GM19238 (cell line): ENCODE measurements around the gene CNTFR.
"Not testable (repeated sequence)": the region's sequence is repeated elsewhere in the genome, so short reads cannot be mapped to it uniquely, and the experiment has no call there.

ENCODE experiments used
- DNase-seq: peaks from one replicate; pipeline ENCODE4 v3.0.0; 2011; ENCODE audit warnings: low spot score; ENCODE audit not compliant: insufficient read length

Gene CNTFR

GRCh38 chr9:34555500-34555899, 34.0 kb downstream of the CNTFR start:
- no peak for DNase-seq

DNA sequence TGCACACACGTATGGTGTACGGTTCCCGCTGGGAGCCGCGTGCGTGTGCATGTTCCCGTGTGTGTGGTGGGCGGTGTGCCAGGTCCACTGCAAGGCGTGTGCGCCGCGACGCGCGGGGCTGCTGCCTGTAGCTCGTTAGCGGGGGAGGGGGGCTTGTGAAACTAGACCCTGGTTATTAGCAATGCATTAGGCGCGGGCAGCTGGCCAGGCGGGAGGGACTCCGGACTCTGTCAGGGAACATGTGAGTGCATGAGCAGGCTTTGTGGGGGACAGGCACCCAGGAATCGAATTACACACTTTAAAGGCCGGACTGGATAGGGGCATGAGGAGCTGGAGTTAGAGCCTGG, 34.5 kb downstream of the CNTFR start:
- DNase-seq: no peak

DNA sequence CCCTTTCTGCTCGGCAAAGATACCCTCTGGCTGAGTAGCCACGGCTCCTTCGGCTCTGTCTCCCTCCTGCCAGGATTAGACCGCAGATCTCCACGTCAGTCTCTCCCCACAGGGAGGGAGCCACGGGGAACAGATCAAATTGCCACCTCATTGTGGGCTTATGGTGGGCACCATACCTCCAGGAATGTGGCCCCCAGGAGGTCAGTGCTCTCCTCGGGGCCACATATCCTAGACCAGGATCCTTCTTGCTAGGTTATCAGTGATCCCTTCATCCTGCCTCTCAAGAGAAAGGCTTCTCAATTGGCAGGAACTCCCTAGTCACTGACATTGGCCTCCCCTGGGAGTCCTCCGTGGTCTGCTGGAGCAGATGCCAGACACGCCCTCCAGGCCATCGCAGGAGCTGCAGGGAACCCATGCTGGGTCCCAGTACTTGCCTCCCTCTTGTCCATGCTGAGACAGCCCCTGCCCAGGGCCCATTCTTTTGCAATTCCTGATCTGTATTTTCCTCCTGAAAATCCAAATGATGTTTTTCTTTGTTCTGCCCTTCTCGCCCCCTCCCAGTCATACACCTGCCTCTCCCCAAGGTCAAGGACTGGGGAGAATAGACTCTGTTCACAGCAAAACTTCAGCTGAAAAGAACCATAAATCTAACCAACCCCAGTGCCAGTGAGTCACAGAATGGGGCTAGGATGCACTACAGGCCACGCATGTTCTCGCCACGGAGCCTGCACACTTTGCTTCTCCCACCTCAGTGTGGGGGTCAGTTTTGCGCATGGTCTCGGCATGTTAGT, 35.1 kb downstream of the CNTFR start:
- DNase-seq: no peak

GRCh38 chr9:34553511-34554021, 36.0 kb downstream of the CNTFR start:
- no peak for DNase-seq

DNA sequence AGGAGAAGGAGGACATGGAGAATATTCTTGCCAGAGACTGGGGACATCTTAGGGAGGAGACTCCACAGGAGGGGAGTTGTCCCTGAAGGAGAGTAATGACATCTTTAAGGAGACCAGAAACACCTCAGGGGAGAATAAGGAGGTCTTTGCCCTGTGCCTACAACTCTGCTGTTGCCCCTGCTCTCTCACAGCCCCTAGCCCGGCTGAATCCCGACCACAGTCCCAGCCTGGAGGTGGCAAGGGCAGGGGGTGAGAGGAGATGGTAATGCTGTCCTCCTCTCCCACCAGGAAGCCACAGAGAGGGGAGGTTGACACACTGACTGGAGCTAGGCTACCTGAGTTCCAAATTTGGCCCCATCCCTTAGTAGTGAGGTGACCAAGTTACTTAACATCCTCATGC, 36.5 kb downstream of the CNTFR start:
- no peak for DNase-seq

GRCh38 chr9:34552606-34552981, 36.9 kb downstream of the CNTFR start:
- no peak for DNase-seq

DNA sequence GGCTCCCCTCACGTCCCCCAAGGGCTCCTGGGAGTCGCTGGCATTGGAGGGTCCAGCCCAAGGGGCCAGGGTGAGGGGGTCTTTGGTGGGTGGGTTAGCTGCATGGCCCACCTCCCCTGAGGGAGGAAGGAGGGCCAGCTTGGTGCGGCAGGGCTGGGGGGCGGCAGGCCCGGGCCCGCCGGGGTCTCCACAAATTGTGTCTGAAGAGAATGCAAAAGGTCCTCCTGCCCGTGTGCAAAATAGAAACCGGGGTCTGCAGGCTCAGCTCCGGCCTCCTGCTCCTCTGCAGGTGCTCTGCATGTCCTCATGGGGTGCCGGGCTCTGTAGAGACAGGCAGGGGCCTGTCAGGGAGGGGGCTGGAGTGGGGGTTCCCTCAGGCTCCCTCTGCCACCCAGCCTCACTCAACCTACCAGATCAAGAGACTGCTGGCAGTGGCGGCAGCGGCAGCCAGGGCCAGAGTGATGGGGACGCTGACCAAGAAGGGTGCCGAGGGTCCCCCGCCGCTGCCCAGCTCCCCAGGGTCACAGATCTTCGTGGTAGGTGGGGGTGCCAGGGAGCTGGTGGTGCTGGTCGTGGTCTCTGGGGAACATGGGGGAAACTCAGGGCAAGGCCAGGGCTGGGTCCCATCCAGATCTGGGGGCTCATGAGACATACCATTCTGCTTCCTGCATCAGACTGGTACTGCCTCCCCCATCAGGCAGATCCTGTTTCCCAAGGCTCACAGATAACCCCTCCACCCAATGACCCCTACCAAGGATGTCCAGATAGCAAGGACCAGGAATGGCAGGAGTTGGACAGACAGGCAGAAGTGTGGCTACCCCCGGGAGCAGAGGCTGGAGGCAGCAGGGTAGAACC, 37.5 kb downstream of the CNTFR start:
- DNase-seq: no peak

GRCh38 chr9:34550681-34551270, 38.7 kb downstream of the CNTFR start:
- DNase-seq: no peak

DNA sequence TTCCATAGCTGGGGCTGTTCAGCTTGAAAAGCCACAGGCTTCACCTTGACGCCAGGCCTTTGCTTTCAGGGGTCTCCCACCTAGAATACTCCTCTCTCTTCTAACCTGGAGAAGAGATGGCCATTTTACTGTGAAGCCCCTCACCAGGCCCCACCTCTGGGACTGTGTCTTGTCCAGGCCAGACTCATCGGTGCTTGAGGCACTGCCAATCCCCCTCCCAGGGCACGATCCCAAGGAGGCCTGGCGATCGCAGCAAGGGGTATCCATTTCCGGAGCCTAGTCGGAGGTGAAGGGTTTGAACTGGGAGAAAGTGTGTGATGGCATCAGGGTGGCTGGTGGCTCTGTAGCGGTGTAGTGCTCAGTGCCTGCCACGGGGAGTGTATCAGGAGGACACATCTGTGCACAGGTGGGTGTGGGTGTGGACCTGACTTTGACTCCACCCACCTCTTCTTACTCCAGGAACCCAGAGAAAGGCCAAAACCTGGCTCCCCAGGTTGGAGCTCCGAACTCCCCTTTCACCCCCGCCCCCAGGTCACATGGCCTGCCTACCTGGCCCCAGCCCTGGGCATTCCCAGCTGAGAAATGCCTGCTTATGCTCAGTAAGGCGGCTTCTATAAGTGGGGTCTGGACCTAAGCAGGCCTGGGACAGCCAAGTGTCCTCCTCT, 39.4 kb downstream of the CNTFR start:
- DNase-seq: no peak

DNA sequence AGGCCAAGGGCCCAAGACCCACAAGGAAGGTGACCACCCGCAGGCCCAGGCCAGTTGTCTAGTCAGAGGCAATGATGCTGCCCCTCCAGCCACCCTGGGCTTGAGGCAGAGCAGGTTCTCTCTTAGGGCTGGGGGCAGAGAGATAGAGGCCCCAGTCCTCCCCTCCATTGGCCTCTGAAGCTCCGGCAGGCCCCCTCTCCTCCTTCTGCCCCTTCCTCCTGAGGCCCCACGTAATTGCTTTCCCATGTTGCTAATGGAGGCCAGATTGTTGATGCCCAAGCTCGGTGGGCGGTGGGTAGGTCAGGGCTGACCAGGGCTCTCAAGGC, 40.2 kb downstream of the CNTFR start:
- DNase-seq: no peak

DNA sequence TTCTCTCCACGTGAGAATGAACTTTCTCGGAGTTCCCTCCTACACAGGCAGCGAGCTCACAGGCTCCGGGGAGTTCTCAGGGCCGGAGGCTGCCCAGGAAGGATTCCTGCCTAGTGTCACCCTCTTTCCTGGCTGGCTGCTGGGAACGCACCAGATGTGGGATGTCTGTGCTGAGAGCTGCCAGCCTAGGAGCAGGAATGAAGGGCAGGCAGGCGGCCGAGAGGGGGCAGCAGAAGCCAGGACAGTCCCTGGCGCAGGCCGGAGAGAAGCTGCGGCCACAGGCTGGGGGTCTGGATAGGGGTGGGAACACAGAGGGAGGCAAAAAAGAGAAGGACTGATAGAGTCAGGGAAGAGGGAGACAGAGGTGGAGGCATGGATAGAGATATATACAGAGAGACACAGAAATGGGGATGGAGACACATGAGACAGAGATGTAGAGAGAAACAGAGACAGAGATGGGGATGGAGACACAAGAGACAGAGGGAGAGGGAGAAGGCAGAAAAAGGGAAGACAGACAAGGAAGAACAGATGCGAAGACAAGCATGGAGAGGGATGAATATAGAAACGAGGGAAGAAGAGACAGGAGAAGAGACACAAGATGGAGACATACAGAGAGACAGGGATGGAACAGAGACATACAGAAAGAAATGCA, 41.4 kb downstream of the CNTFR start:
- no peak for DNase-seq

DNA sequence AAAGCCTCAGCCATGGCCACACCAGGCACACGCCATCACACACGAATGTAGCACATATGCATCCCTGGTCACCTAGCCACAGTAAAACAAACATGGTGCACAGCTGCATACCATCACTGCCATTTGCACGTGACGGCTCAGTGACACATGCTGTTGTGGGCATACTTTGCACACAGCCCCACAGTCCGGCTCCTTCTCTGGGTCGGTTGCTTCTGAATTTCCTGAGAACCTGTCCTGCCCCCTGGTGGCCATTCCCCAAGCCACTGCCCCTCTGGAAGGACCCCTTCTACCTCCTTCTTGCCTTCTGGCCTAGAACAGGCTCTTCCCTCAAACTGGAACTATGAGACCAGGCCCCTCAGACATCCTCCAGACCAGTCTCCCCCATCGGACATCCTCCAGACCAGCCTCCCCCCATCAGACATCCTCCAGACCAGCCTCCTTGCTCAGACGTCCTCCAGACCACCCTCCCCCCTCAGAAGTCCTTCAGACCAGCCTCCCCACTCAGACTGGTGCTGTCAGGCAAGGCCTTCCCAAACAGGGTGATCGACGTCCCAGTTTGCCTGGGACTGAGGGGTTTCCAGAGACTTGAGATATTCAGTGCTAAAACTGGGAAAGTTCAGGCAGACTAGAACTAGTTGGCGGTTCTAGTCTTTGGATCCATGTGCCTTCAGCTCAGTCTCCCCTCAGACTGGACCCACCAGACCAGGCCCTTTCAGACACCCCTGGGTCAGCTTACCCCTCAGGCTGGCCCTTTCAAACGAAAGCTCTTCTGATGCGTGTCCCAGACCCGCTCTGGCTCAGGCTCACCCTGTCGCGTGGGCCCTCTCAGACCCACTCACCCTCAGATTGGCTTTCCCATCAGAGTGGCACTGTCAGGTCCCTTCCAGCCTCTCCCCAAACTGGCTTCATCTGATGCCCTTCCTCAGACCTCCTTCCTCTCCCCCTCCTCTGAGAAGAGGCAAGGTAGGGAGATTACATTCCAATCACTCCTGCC, 42.4 kb downstream of the CNTFR start:
- no peak for DNase-seq

- no peak for DNase-seq
Measured at GRCh38 chr9:34546102-34546833, 43.3 kb downstream of the CNTFR start.

DNA sequence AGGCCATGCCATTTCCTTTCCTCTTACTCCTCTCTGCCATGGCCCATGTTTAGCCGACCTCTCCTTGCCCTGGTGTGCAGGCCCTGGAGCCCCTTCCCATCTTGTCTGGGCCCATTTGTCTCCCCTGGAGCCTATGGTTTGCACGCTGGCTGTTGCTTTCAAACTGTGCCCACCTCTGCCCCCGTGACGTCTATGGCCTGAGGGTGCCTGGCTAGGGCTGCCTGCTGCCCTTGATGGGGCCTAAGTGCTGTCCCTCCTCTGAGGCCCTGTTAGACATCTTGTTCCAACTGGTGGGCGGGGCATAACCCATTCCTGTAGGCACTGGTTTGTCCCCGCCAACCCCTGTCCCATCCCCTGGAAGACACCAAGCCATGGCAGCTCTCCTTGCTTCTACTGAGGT, 44.0 kb downstream of the CNTFR start:
- DNase-seq: no peak

DNA sequence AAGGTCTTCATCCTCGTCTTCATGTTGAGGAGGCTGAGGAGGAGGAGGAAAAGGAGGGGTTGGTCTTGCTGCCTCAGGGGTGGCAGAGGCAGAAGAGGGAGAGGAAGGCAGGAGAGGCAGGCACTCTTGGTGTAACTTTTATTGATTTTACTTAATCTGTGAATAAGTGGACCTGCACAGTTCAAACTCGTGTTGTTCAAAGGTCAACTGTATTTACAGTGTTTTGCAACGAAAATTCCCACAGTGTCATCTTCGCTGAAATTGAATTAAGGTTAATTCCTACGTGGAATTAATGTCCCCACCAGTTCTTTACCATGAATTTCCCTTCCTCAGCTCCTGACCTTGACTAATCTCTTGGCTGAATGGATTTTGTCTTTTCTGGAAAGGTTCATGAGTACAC, 45.5 kb downstream of the CNTFR start:
- no peak for DNase-seq

DNA sequence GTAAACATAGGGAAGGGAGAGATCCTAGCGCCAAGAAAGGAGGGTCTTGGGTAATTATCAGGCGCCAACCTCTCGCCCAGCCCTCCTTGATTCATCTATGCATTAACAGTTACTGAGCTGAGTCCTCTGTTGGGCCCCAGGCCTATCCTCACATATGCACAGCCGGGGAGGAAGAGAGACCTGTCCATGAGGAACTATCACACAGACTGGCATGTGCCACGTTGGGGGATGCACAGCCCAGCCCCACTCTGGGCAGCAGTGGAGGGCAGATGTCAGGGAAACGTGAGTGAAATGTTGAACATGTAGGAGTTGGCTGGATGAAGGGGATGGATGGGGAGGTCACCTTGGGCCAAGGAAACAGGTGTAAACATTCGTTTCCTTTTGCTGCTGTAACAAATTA, 48.0 kb downstream of the CNTFR start:
- DNase-seq: no peak

DNA sequence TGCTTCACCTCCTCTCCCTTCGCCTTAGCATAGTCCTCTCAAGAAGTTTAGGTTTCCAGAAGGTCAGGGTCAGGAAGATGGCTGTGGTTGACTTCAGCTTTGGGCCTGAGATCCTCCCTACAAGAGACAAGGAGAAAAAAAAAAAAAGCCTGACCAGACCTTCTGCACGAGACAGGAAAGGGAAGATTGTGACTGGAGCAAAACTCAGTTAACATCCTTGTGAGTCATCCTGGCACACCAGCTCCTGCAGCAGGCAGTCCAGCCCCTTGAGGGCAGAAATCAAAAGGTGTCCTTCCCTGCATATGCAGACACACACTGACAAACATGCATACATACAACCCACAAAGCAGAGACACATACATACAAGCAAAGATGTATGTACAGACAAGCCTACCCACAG, 48.7 kb downstream of the CNTFR start:
- DNase-seq: no peak

GRCh38 chr9:34536685-34537084, 52.8 kb downstream of the CNTFR start:
- no peak for DNase-seq

DNA sequence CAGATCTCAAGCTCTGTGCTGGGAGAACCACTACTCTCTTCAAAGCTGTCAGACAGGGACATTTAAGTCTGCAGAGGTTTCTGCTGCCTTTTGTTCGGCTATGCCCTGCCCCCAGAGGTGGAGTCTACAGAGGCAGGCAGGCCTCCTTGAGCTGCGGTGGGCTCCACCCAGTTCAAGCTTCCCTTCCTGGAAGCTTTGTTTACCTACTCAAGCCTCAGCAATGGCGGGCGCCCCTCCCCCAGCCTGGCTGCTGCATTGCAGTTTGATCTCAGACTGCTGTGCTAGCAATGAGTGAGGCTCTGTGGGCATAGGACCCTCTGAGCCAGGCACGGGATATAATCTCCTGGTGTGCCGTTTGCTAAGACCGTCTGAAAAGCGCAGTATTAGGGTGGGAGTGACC, 57.5 kb downstream of the CNTFR start:
- not testable (repeated sequence) for DNase-seq
